Osteoblast (primary cell): ENCODE results near the gene CCDC106. TPM values are rescaled to one million over a fixed set of nuclear protein-coding genes. Genes with fewer than 3 reads are reported as not detected.

Experiments
- DNase-seq: peaks from one replicate; pipeline ENCODE4 v3.0.0; 2011; ENCODE audit warnings: low spot score, mixed read lengths; ENCODE audit not compliant: insufficient read length; ENCODE audit errors: missing footprints
- H2AFZ ChIP-seq: 2 replicates; pipeline ENCODE4 v1.6.0; 2011; ENCODE audit warnings: mild to moderate bottlenecking, low read length
- H3K27ac ChIP-seq: 2 replicates; pipeline ENCODE4 v1.5.1; 2011; ENCODE audit warnings: mild to moderate bottlenecking, low read depth, low read length, moderate library complexity
- H3K27me3 ChIP-seq: 2 replicates; pipeline ENCODE4 v1.6.0; 2012; ENCODE audit warnings: mild to moderate bottlenecking, control low read depth, inconsistent platforms, low read length, moderate library complexity; ENCODE audit not compliant: insufficient read depth
- H3K36me3 ChIP-seq: 2 replicates; pipeline ENCODE4 v1.5.1; 2011; ENCODE audit warnings: mild to moderate bottlenecking, low read length, control low read depth, moderate library complexity; ENCODE audit not compliant: insufficient read depth
- H3K4me1 ChIP-seq: 2 replicates; pipeline ENCODE4 v1.5.1; 2011; ENCODE audit warnings: mild to moderate bottlenecking, low read length, control low read depth, moderate library complexity; ENCODE audit not compliant: insufficient read depth
- H3K4me2 ChIP-seq: 2 replicates; pipeline ENCODE4 v1.6.0; 2011; ENCODE audit warnings: mild to moderate bottlenecking, low read length; ENCODE audit not compliant: insufficient read depth
- H3K4me3 ChIP-seq: fragments of 200-600 bp; sonication (generic); 3 replicates; pipeline ENCODE4 v1.5.1; 2012; ENCODE audit warnings: mild to moderate bottlenecking, low read length, inconsistent platforms; ENCODE audit not compliant: insufficient read depth
- H3K79me2 ChIP-seq: 2 replicates; pipeline ENCODE4 v1.6.0; 2012; ENCODE audit warnings: mild to moderate bottlenecking, low read length, control low read depth, inconsistent platforms; ENCODE audit not compliant: insufficient read depth
- H3K9me3 ChIP-seq: 2 replicates; pipeline ENCODE4 v1.5.1; 2011; ENCODE audit warnings: low read depth, low read length, control low read depth
- H4K20me1 ChIP-seq: 2 replicates; pipeline ENCODE4 v1.6.0; 2012; ENCODE audit warnings: mild to moderate bottlenecking, low read length, control low read depth; ENCODE audit not compliant: insufficient read depth
- total RNA-seq: library from RNA; depleted of rRNA; stranded (reverse); fragments of >200 nt; gene quantifications from 2 replicates; pipeline ENCODE4 v1.2.3, GENCODE V29; 2012
- TF ChIP-seq, protein P1 (sequence below): IDR thresholded peaks from 2 replicates; pipeline ENCODE4 v1.5.1; 2011; ENCODE audit warnings: mild to moderate bottlenecking, low read depth, low read length, moderate library complexity; ENCODE audit errors: extremely low read depth

The CCDC106 gene
- total RNA-seq, 1 donor, result 10.5 TPM

DNA sequence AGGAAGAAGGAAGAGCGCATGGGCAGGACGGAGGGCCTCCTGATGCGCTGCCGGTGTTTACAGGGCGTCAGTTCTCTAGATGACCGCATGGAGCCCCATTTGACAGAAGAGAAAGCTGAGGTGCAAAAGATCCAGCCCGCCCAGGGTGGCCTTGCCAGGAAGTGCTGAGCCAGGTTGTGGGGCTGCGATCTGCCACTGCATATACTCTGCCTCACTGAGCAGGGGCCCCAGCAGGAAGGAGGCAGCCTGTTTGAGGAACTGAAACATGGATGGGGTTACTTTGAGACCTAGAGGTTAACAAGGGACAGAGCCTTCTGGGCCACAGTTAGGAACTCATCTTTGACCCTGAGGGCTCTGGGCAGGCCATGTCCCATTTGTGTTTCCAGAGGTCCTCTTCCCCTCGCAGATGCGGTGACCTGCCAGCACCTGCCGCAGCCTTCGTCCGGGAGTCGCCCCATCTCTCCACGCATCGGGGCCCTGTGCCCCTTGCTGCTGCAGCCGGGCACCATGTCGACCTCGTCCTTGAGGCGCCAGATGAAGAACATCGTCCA, 30.2 kb downstream of the CCDC106 start:
- Histone ChIP-seq H3K4me2 (no peak overlapping the region), H3K9me3 (no peaks in the 10 kb centered on the region), H3K4me3 (no peak overlapping the region), H3K36me3 (peaks cover 41% of the 10 kb centered on the region), H2AFZ (no peak overlapping the region), H3K27me3 (no peaks in the 10 kb centered on the region), H4K20me1 (peaks cover 76% of the 10 kb centered on the region), H3K27ac (no peak overlapping the region), H3K79me2 (peaks cover 89% of the 10 kb centered on the region), H3K4me1 (peaks cover 22% of the 10 kb centered on the region)
- TF ChIP-seq, protein P1, sequence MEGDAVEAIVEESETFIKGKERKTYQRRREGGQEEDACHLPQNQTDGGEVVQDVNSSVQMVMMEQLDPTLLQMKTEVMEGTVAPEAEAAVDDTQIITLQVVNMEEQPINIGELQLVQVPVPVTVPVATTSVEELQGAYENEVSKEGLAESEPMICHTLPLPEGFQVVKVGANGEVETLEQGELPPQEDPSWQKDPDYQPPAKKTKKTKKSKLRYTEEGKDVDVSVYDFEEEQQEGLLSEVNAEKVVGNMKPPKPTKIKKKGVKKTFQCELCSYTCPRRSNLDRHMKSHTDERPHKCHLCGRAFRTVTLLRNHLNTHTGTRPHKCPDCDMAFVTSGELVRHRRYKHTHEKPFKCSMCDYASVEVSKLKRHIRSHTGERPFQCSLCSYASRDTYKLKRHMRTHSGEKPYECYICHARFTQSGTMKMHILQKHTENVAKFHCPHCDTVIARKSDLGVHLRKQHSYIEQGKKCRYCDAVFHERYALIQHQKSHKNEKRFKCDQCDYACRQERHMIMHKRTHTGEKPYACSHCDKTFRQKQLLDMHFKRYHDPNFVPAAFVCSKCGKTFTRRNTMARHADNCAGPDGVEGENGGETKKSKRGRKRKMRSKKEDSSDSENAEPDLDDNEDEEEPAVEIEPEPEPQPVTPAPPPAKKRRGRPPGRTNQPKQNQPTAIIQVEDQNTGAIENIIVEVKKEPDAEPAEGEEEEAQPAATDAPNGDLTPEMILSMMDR, result no peak
- DNase-seq, result no peak

- Histone ChIP-seq H3K27ac (no peak overlapping the region), H2AFZ (no peak overlapping the region), H3K4me2 (no peak overlapping the region), H3K36me3 (peaks cover 38% of the 10 kb centered on the region), H3K4me1 (peaks cover 18% of the 10 kb centered on the region), H3K9me3 (no peaks in the 10 kb centered on the region), H4K20me1 (peaks cover 79% of the 10 kb centered on the region), H3K4me3 (no peak overlapping the region), H3K79me2 (peaks cover 91% of the 10 kb centered on the region), H3K27me3 (no peaks in the 10 kb centered on the region)
- TF ChIP-seq, protein P1, result no peak
- no peak for DNase-seq
These were observed 31.6 kb downstream of the CCDC106 start for GRCh38 chr19:55679343-55680257.

DNA sequence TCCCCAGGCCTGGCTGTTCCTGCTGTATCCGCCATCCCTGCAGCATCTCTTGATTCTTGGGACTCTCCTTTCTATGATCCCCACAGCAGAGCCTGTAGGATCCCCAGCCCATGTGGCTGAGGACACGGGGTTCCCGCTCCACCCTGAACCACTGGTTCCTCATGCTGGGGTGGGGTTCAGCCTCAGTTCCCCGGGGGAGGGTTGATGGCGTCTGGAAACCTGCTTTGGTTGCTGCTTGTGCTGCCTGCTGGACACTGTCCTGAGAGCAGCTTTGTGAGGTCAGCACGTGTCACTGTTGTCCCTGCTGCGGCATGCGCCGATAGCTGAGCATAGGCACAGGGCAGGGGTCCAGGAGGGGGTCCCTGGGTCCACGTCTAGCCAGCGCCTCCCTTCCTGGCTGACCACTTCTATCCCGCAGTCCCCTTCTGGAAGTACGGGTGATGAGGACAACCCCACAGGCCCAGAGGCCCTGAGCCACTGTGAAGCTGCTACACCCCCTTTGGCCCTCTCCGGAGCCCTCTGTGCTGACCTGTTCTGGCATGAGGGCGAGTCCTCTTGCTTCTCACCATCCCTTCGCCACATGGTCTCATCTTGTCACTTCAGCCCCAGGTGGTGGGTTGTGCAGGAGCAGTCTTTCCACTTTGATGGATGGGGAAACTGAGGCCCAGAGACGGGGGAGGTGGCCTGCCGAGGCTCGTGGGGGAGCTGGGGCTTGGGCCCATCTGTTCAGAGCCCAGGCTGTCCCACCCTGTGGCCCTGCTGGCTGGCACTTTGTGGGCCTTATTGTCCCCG, 32.5 kb downstream of the CCDC106 start:
- Histone ChIP-seq H3K27ac (no peak overlapping the region), H2AFZ (no peak overlapping the region), H3K27me3 (no peaks in the 10 kb centered on the region), H3K9me3 (no peaks in the 10 kb centered on the region), H4K20me1 (peaks cover 84% of the 10 kb centered on the region), H3K4me1 (peaks cover 18% of the 10 kb centered on the region), H3K36me3 (peaks cover 45% of the 10 kb centered on the region), H3K79me2 (peaks cover 93% of the 10 kb centered on the region), H3K4me3 (no peak overlapping the region), H3K4me2 (no peak overlapping the region)
- DNase-seq, result no peak
- TF ChIP-seq, protein P1, result no peak
